HG03175 (cell line): Measurements from ENCODE around the gene BCAS3.
"Not testable (repeated sequence)": the region's sequence is repeated elsewhere in the genome, so short reads cannot be mapped to it uniquely, and the experiment has no call there.

Experiments
- ATAC-seq: cut with Tn5 transposase; IDR thresholded peaks from one replicate; pipeline ENCODE4 v1.9.1; 2021; ENCODE audit warnings: mild to moderate bottlenecking, moderate library complexity; ENCODE audit not compliant: unreplicated experiment

Gene BCAS3

GRCh38 chr17:60862482-60862881, 184.8 kb downstream of the BCAS3 start:
- no peak for ATAC-seq

- no peak for ATAC-seq
These were observed 186.4 kb downstream of the BCAS3 start for GRCh38 chr17:60863892-60864707.

GRCh38 chr17:60864708-60865005, 187.0 kb downstream of the BCAS3 start:
- ATAC-seq, result no peak

- ATAC-seq, result no peak
These were observed 197.1 kb downstream of the BCAS3 start for GRCh38 chr17:60874772-60875171.

- not testable (repeated sequence) for ATAC-seq
These were observed 209.3 kb downstream of the BCAS3 start for GRCh38 chr17:60886731-60887613.

GRCh38 chr17:60887614-60888028, 210.0 kb downstream of the BCAS3 start:
- no peak for ATAC-seq

- ATAC-seq, result no peak
These were observed 211.4 kb downstream of the BCAS3 start for GRCh38 chr17:60888812-60889709.

GRCh38 chr17:60891149-60891548, 213.5 kb downstream of the BCAS3 start:
- no peak for ATAC-seq

GRCh38 chr17:60893475-60893874, 215.8 kb downstream of the BCAS3 start:
- no peak for ATAC-seq

- no peak for ATAC-seq
These were observed 219.3 kb downstream of the BCAS3 start for GRCh38 chr17:60896996-60897395.

GRCh38 chr17:60899115-60899514, 221.5 kb downstream of the BCAS3 start:
- ATAC-seq, result no peak

GRCh38 chr17:60900688-60901087, 223.0 kb downstream of the BCAS3 start:
- ATAC-seq, result no peak

- no peak for ATAC-seq
These were observed 223.6 kb downstream of the BCAS3 start for GRCh38 chr17:60901242-60901641.

- ATAC-seq, result no peak
These were observed 224.2 kb downstream of the BCAS3 start for GRCh38 chr17:60901806-60902205.

- ATAC-seq, result no peak
These were observed 224.7 kb downstream of the BCAS3 start for GRCh38 chr17:60902399-60902798.

GRCh38 chr17:60904582-60904981, 226.9 kb downstream of the BCAS3 start:
- no peak for ATAC-seq

- no peak for ATAC-seq
These were observed 228.1 kb downstream of the BCAS3 start for GRCh38 chr17:60905709-60906108.

- no peak for ATAC-seq
These were observed 230.7 kb downstream of the BCAS3 start for GRCh38 chr17:60908324-60908723.

GRCh38 chr17:60909405-60909804, 231.8 kb downstream of the BCAS3 start:
- ATAC-seq, result no peak

GRCh38 chr17:60910415-60910814, 232.8 kb downstream of the BCAS3 start:
- ATAC-seq, result no peak

GRCh38 chr17:60914078-60914477, 236.4 kb downstream of the BCAS3 start:
- no peak for ATAC-seq
